ENCODE results near the gene C1orf21.

GRCh38 chr1:184534690-184535089 is 147.9 kb downstream of the C1orf21 start:
- TF ChIP-seq CTCF (IDR thresholded peaks at IDR 0.05) (no peak), EZH2 (IDR thresholded peaks at IDR 0.05; ENCODE audit: borderline replicate concordance, insufficient read depth, low read depth, low read length, poor library complexity, severe bottlenecking) (no peak)
